Endothelial cell of umbilical vein (primary cell): ENCODE results near the gene GOLGA8R. TPM values are rescaled to one million over a fixed set of nuclear protein-coding genes. Genes with fewer than 3 reads are reported as not detected.
"Not testable (repeated sequence)": the region's sequence is repeated elsewhere in the genome, so short reads cannot be mapped to it uniquely, and the experiment has no call there.

ENCODE experiments used
- BruUV-seq: library from RNA; stranded (reverse); fragments of 400-500 nt; replicated peaks from 2 replicates; lab custom pipeline; 2021; lab: Mats Ljungman, UMichigan
- CTCF ChIA-PET: fragments of 300-600, 350-600 bp; sonication (Branson Sonifier 250); formaldehyde crosslinking; loops from one replicate; lab custom pipeline; 2021; ENCODE audit warnings: antibody characterized with exemption, inconsistent platforms; lab: Charles Lee
- POLR2A ChIA-PET: fragments of 300-600, 350-600 bp; sonication (Branson Sonifier 250); formaldehyde crosslinking; loops from one replicate; lab custom pipeline; 2021; ENCODE audit warnings: antibody characterized with exemption, inconsistent platforms; lab: Charles Lee
- DNase-seq: peaks from one replicate; pipeline ENCODE4 v3.0.0-alpha.2; 2011; ENCODE audit warnings: low read depth, low spot score
- FAIRE-seq: peaks from 2 replicates; lab custom pipeline; 2011; peaks lifted over from hg19 to GRCh38; lab: Jason Lieb, UNC
- H2AFZ ChIP-seq: 2 replicates; pipeline ENCODE4 v1.6.0; 2012; ENCODE audit warnings: low read depth, low read length, control low read depth, inconsistent platforms
- H3K27ac ChIP-seq: 2 replicates; pipeline ENCODE4 v1.5.1; 2011; ENCODE audit warnings: low read depth, mild to moderate bottlenecking, control low read depth, low read length, moderate library complexity; ENCODE audit not compliant: insufficient read depth
- H3K27me3 ChIP-seq, 2 experiments: 2 replicates each; pipeline versions ENCODE4 v1.6.0 to v1.6.1; 2011; ENCODE audit warnings: low read length in 2 of 2, mixed read lengths in 1 of 2; ENCODE audit not compliant: control insufficient read depth in 2 of 2, insufficient read depth in 2 of 2
- H3K36me3 ChIP-seq, 2 experiments: 2 replicates in 1 of 2; 3 replicates in 1 of 2; pipeline ENCODE4 v1.5.1; 2011; ENCODE audit warnings: low read length in 2 of 2, mild to moderate bottlenecking in 1 of 2, moderate library complexity in 1 of 2; ENCODE audit not compliant: control insufficient read depth in 2 of 2, insufficient read depth in 2 of 2; ENCODE audit errors: extremely low read depth in 1 of 2
- H3K4me1 ChIP-seq: 3 replicates; pipeline ENCODE4 v1.5.1; 2011; ENCODE audit warnings: mild to moderate bottlenecking, low read length; ENCODE audit not compliant: control insufficient read depth, insufficient read depth; ENCODE audit errors: extremely low read depth
- H3K4me2 ChIP-seq: 2 replicates; pipeline ENCODE4 v1.6.1; 2011; ENCODE audit warnings: low read length, control low read depth, mixed read lengths; ENCODE audit not compliant: insufficient read depth
- H3K4me3 ChIP-seq, 3 experiments: fragments of 200-600 bp in 1 of 3; sonication (generic), shearing (Covaris generic) in 1 of 3; replicated peaks in 1 of 3; 2 replicates each; pipeline ENCODE4 v1.5.1; 2011 to 2016; ENCODE audit warnings: control low read depth in 3 of 3, low read length in 3 of 3, mild to moderate bottlenecking in 2 of 3, inconsistent platforms in 1 of 3, low read depth in 1 of 3, moderate library complexity in 1 of 3; ENCODE audit not compliant: insufficient read depth in 1 of 3
- H3K79me2 ChIP-seq: 2 replicates; pipeline ENCODE4 v1.6.0; 2012; ENCODE audit warnings: low read length, inconsistent platforms; ENCODE audit not compliant: control insufficient read depth, insufficient read depth
- H3K9ac ChIP-seq: replicated peaks from 2 replicates; pipeline ENCODE3; 2011; ENCODE audit warnings: low read length, control low read depth; ENCODE audit not compliant: insufficient read depth; ENCODE audit errors: extremely low read depth
- H3K9me1 ChIP-seq: replicated peaks from 3 replicates; pipeline ENCODE4 v1.6.0; 2011; ENCODE audit warnings: mild to moderate bottlenecking, low read length; ENCODE audit not compliant: control insufficient read depth, insufficient read depth; ENCODE audit errors: extremely low read depth
- H3K9me3 ChIP-seq: replicated peaks from 2 replicates; pipeline ENCODE4 v1.5.1; 2012; ENCODE audit warnings: low read length, inconsistent platforms; ENCODE audit not compliant: control insufficient read depth, insufficient read depth
- H4K20me1 ChIP-seq: replicated peaks from 2 replicates; pipeline ENCODE3; 2011; ENCODE audit warnings: mild to moderate bottlenecking, low read length; ENCODE audit not compliant: control insufficient read depth, insufficient read depth; ENCODE audit errors: extremely low read depth
- dilution Hi-C: fragments of 300-500 bp; cut with MboI; formaldehyde crosslinking; loops from one replicate; pipeline ENCODE4 v1.15.0; 2019; ENCODE audit warnings: low sequenced_read_pairs; ENCODE audit not compliant: extremely low pct_ligation_motif_present
- intact Hi-C: fragments of 100-400 bp; cut with micrococcal nuclease; formaldehyde crosslinking; loops from one replicate; pipeline ENCODE4 v1.10.0; 2022
- polyA plus RNA-seq, 4 experiments: library from polyadenylated mRNA; depleted of rRNA in 3 of 4; stranded (reverse) in 3 of 4; unstranded in 1 of 4; fragments of >200 nt; gene quantifications; 2 replicates each; pipeline versions ENCODE4 v1.2.1 to v1.2.3, GENCODE V29; 2011 to 2012; ENCODE audit warnings: missing spikeins in 1 of 4
- total RNA-seq: library from RNA; stranded (reverse); gene quantifications from 2 replicates; pipeline ENCODE4 v1.2.3, GENCODE V29; 2021

Gene GOLGA8R
- total and polyA plus RNA-seq, 2 donors (not counting 3 experiments of a cell fraction or from before 2014, with no cell fraction given), result 0.35 to 2.2 TPM

DNA sequence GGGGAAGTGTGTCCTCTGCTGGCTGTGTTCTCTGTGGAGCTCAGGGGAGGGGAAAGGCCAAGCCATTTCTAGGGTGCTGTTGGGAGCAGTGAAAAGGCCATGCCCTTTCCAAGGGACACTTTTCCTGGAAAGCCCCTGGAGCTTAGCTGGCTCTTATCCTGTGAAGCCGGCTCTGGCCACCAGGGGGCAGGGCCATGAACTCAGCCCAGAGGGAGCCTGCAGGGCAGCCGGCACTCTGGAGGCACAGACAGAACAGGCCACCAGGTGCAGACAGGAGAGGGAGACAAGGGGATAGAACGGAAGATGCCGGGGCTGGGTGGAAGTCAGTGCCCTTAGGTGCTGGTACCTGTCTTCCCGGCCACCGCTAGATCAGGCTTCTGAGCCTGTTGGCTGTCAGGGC is 15.1 kb downstream of the GOLGA8R start:
- FAIRE-seq, H3K4me3 ChIP-seq, CTCF ChIA-PET, dilution Hi-C loops, H3K27me3 ChIP-seq, H3K27ac ChIP-seq, H3K79me2 ChIP-seq, H3K4me2 ChIP-seq, H3K9ac ChIP-seq, H3K9me3 ChIP-seq, BruUV-seq, POLR2A ChIA-PET, H3K36me3 ChIP-seq, DNase-seq, intact Hi-C loops, H3K9me1 ChIP-seq, H4K20me1 ChIP-seq, H3K4me1 ChIP-seq, H2AFZ ChIP-seq: not testable (repeated sequence)

DNA sequence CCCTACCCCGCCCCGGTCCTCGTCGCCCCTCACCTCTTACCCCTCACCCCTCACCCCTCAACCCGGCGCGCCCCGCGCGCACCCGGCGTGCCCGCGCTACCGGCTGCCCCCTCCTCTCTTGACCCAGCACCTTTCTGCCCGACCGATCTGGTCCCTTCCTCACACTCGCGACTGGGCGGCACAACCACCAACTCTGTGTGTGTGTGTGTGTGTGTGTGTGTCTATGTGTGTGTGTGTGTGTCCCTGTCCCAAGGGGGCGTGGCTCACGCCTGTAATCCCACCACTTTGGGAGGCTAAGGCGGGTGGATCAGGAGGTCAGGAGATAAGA is 20.4 kb downstream of the GOLGA8R start:
- FAIRE-seq, POLR2A ChIA-PET, CTCF ChIA-PET, H3K27ac ChIP-seq, H2AFZ ChIP-seq, H3K4me1 ChIP-seq, H3K4me2 ChIP-seq, intact Hi-C loops, BruUV-seq, H3K9ac ChIP-seq, H3K27me3 ChIP-seq, DNase-seq, H3K36me3 ChIP-seq, H3K79me2 ChIP-seq, H4K20me1 ChIP-seq, dilution Hi-C loops, H3K4me3 ChIP-seq, H3K9me3 ChIP-seq, H3K9me1 ChIP-seq: not testable (repeated sequence)

DNA sequence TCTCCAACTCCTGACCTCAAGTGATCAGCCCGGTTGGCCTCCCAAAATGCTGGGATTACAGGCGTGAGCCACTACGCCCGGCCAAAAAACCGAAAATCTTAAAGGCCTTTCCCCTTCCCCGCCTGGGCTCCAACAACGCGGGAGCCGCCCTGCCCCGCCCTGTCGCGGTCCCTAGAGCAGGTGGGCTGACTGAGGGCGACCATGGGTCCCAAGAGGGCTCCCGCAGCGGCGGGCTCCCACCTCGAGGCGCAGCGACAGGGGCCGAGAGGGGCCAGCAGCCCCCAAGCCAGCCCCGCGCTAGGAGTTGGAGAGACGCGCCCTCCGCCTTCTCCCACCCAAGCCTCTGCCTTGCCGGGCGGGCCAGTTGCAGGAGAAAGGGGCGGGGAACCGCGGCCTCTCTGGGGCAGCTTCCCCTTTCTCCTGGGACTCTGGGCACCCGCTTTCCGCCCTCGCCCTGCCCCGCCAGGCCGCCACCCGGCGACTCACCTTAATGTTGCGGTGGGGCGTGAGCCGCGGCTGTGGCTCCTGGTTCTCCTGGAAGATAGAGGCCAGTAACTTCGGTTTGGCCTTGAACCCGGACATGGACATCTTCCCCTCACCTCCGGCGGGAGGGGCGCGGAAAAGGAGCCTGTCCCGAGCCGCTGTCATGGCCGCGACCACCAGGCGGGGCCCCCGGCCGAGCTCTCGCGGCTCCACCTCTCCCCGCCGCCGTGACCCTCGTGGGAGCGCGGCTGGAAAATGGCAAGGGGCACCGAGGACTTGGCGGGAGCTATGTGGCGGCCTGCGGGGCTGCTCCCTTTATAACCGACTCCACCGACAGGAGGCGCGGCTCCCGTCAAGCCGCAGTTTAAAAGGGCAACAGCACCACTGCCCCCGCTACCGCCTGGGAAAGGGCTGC is 21.0 kb downstream of the GOLGA8R start, which contains the start of gene CHRFAM7A:
TSS of gene CHRFAM7A (minus strand) at position 775 of the 898 bp plus-strand sequence. CDS start 10,189 bp downstream, outside the sequence.
- H3K4me1 ChIP-seq, H3K4me2 ChIP-seq, H3K9ac ChIP-seq, DNase-seq, POLR2A ChIA-PET, intact Hi-C loops, FAIRE-seq, CTCF ChIA-PET, H3K79me2 ChIP-seq, H3K9me1 ChIP-seq, H4K20me1 ChIP-seq, H3K27ac ChIP-seq, H3K9me3 ChIP-seq, H3K4me3 ChIP-seq, BruUV-seq, H2AFZ ChIP-seq, H3K27me3 ChIP-seq, dilution Hi-C loops, H3K36me3 ChIP-seq: not testable (repeated sequence)

DNA sequence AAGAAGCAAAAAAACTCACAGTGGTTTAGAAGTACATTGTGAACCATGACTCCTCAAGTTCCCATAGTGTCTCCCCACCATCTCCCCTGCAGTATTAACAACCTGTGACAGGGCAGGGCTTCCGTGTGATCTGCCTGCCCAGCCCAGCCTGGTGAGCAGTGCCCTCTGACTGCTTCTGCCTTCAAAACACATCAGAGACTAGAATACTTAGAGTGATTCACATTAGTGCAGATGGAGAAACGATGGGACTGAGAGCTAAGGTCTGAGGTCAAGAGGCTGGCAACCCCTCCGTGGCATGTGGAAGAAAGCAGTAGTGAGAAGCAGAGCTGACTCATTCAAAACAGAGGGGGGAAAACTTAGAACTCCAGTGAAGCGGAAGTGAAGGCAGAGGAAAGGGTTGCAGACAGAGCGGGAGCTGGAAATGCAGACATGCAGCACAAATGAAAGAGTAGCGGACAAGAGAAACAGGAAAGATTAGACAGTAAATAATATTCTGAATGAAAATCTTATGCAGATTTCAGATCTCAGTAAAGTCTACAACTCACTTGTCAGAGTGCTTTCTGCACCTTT is 27.7 kb downstream of the GOLGA8R start:
- CTCF ChIA-PET, H3K9ac ChIP-seq, H3K4me1 ChIP-seq, H3K27me3 ChIP-seq, DNase-seq, H3K4me3 ChIP-seq, BruUV-seq, H3K79me2 ChIP-seq, H3K9me1 ChIP-seq, H3K36me3 ChIP-seq, H3K27ac ChIP-seq, H2AFZ ChIP-seq, FAIRE-seq, H3K4me2 ChIP-seq, dilution Hi-C loops, H3K9me3 ChIP-seq, intact Hi-C loops, H4K20me1 ChIP-seq, POLR2A ChIA-PET: not testable (repeated sequence)
